T-helper 2 cell (primary cell): ENCODE results near the gene PCDH9.

Experiments
- DNase-seq, 5 experiments: peaks; one replicate each; pipeline versions ENCODE4 v3.0.0 to v3.0.0-alpha.2; 2012 to 2022

Gene PCDH9

DNA sequence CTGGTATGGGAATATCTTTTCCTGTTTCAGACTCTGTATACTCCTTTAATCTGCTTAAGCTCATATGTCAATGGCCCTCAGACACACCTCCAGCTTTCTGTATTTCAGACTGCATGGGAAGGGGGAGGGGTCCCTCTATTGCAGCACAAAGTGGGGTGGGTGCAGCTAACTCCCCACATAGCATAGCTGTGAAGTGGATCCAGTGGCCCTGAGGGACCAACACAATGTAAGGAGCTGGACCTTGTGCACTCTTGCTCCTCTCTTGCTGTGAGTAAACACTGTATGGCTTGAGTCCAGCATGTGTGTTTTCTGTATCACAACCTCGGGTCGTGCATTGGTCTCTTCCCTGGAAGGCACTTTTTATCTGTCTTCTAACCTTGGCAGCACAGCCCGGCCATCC is 669.9 kb downstream of the PCDH9 start:
- DNase-seq: no peak

DNA sequence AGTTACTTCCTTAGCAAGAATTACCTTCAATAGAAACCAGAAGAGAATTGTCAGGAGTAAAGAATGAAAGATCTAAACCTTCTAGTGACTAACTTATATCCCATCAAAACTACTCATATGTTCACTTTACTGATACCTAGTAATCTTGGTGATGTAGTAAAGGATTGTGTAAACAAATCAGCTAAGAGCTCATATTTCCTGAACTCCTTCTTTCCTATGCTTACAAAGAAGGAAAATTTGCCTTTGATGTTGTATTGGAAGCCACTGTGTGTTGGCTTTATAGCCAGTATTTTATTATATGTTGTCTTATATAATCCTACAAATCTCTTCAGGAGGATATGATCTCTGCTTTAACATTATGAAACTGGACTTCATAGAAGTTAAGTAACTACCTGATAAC is 671.0 kb downstream of the PCDH9 start:
- no peak for DNase-seq

DNA sequence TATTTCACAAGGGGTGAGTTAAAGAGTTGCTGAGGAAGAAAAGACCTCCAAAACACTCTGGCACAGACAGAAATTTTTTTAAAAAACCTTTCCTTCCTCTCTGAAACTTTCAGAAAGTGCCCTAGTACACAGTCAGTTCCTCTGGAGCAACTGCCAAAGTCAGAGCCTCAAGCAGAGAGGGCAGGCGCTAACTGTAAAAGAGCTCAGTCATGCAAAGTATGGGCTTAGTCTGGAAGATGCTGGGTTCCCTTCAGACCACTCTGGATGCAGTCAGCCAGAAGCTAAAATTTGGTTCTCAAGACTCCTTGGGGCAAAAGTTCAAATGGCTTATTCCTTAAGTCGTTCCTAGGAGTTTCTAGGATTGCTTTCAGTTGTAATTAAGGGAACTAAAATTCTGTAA is 671.6 kb downstream of the PCDH9 start:
- no peak for DNase-seq

DNA sequence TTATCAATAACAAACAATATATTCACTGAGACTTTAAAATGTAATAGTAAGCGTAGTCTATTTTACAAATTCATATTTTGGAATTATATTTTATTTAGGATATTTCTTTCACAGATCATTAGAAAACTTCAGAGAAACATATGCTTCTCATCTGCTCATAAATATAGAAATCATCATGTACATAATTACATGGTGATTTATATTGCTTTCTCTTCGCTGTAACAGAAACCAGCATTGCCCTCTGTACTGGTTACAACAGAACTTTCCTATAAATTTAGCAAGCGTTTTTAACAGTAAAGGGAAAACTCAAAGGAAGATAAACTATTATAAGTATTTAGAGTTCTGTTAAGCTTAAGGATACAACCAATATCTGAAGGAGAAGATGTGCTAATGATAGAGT is 672.8 kb downstream of the PCDH9 start:
- DNase-seq: no peak

DNA sequence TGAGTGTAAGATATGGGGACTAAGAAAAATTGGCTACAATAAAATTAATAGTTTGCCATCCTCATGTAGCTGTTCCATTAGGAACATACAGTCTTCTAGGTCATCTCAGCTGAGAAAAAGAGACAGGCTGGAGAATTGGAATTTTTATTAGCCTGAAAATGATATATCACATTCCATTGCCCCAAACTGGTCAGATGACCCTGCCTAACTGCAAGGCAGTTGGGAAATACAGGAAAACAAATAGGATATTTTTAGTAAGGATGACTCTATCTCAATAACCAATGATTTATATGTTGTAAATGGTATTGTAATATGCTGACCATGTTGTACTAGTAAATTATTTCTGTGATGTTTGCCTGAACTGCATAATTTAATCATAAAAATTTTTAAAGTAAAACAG is 673.8 kb downstream of the PCDH9 start:
- DNase-seq: no peak

DNA sequence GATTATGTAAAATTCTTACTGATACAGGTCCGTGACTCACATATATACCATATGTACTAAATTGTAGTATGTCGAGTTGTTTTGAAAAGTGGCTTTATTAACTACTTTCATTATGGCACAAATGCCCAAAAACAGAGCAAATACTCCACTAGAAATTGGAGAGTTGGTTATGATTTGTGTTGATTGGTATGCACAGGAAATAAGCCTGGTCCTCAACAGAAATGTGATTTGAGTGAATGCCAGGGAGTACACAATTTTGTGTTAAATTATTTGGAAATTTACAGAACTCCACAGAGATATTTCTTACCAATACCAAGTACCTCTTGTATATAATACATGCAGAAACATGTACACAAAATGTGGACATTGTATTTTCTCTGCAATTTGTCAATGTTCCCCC is 676.7 kb downstream of the PCDH9 start:
- DNase-seq: no peak

DNA sequence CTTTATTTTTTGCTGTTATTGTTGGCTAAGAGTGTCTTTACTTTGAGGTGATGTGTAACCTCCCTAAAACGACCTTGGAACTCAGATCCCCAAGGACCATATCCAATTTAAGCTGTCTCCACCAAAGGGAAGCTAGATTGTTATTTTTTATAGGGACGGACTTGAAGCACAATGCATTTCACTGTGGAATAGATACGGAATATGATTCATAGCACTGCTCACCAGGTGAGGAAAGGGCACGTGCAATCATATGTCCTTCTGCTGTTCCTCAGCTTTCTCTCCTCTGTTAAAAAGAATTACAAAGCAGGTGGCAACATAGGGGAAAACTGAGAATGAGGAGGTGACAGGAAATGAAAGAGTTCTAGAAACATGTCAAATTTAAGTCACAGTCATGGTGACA is 679.0 kb downstream of the PCDH9 start:
- no peak for DNase-seq

DNA sequence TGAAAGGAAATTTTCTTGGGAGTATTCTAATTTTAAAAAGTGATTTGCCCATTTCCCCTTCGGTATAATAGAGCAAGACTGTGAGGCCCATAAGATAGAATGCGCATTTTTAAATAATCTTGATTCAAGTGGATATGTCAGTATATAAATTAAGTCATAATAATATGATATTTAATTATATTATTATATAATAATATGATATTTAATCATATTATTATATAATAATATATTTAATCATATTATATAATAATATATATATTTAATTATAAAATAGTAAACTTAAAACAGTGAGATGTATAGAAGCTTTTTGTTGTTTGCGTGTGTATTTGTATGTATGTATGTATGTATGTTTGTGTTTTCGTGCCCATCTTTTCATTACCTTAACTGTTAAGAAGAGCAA is 682.5 kb downstream of the PCDH9 start:
- no peak for DNase-seq

DNA sequence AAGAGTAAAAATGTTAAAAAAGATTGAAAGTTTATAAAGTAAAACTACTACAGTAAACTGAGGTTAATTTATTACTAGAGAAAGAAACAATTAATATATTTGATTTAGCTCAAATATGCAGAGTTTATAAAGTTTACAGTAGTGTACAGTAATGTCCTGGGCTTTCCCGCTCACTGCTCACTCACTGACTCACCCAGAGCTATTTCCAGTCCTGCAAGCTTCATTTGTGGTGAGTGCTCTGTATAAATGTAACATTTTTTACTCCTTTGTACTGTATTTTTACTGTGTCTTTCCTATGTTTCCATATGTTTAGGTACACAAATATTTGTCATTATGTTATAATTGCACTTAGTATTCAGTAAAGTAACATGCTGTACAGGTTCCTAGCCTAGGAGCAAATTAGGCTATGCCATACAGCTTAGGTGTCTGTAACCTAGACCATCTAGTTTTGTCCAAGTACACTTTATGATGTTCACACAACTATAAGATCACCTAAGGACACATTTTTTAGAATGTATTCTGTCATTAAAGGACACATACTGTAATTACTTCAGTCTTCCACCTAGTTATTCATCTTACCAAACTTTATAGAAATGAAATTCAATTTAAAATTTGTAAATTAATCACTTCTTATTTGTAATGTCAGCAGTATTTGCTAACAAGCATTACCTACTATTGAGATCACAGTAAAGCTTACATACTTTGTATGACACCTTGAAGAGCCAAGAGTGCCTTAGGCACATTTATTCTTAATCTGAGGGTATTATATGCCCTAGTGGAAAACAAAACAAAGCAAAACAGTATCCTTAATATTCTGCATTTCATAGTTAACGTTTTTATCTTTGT is 683.4 kb downstream of the PCDH9 start:
- DNase-seq: no peak

DNA sequence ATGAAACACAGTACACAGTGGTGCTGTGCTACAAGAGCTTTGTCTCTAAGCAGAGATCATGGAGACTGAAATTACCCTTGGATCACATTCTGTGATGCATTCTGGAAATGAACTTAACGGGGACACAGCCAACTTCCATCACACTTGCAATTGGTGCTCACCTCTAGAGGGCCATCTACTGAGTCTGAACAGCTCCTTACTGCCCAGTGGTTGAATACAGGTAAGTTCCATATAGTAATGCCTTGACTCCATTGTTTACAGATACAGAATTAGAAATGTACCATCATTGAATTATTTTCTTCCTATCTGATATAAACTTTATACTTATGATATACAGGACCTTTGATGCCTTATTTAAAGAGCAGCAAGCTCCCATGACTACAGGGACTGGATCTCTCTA is 686.4 kb downstream of the PCDH9 start:
- no peak for DNase-seq

DNA sequence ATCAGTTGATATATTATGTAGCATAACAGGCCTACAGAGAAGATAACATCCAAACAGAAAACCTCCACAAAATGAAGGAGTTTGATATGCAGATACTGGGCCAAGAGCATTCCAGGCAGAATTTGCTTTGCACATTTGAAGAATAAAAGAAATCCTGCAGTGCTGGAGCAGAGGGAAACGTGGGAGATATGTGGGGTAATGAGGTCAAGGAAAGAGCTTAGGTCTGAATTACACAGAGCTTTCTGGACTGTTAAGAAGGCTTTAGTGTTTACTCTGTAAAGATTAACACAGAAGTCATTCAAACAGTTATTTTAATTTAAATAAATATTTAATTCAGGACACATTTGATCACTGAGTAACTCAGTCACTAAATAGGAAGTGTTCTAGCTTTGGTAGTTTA is 692.7 kb downstream of the PCDH9 start:
- DNase-seq: no peak

DNA sequence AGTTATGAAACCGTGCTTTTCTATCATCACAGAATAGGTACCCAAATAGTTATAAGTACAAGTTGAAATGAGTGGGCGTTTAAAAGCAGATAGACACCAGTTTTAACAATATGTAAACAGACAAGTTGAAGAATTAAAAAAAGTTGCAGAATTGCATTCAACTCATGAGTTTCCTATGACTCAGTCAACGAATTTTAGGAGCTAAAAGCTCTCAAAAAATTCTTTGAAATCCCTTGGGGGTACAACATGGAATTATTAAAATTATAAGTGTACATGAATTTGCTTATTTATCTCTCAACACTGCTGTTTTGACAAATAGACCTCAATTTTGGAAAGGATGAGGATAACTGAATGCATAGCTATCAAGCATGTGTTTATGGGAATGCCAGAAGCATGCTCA is 693.4 kb downstream of the PCDH9 start:
- DNase-seq: no peak

DNA sequence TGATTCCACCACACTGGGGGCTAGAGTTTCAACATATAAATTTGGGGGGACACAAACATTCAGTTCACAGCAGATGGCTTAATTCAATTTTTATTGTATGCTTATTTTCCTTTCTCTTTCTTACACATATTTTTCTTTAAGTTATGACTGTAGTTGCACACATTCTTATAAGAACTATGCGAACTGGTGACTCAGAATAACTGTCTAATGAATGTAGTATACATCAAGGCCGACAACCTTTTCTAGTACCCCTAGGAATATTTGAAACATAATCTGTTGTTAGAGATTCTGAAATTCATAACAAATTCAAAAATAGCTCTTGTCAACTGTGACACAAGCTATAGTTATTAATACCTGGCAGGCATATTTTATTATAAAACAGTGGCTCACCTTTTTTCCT is 695.6 kb downstream of the PCDH9 start:
- no peak for DNase-seq

DNA sequence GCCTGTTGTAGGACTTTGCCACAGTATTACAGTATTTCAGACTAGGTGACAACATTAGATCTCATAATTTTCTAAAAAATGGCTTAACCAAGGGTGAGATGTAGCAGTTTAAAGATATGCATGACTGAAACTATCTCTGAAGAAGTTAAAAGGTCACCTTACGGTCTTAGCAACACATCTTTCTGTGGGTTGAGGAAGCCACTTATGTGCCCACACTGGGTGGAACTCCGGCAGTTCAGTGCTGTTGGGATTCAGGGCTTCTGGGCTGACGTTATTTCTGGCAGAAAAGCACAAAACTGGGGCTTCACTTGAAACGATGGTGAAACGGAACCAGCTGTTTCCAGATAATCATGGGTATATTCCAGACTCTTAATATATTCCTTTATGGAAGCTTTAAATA is 697.3 kb downstream of the PCDH9 start:
- no peak for DNase-seq

DNA sequence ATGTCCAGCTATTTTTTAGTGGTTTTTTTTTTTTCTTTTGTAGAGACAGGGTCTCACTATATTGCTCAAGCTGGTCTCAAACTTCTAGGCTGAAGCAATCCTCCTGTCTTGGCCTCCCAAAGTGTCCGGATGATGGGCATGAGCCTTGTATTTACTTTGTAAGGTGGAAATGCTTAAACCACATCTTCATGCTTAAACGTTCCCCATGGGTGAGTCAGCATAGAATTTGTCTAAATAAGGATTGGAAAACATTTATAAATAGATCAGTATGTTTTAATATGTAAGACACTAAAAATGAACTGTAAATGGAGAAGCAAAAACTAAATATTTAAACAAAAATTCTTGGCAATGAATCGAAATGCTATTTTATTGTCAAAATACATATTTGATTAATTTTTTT is 698.0 kb downstream of the PCDH9 start:
- DNase-seq: no peak

DNA sequence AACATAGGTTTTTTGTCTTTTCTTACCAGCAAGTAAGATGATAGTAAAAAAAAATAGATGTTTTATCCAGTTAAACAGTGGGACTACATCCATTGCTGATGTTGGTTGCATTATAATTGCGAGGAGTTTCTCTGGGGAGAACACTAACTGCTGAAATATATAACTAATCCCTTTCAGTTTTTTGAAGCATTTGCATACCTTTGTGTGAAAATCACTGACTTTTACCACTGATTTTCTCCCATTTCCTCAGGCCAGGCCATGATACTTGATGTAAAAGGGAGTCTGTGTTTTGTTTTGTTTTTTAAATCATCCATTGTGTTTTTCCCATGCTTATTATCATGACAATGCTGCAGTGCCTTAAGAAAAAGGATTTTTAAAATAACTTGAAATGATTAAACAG is 699.5 kb downstream of the PCDH9 start:
- no peak for DNase-seq

DNA sequence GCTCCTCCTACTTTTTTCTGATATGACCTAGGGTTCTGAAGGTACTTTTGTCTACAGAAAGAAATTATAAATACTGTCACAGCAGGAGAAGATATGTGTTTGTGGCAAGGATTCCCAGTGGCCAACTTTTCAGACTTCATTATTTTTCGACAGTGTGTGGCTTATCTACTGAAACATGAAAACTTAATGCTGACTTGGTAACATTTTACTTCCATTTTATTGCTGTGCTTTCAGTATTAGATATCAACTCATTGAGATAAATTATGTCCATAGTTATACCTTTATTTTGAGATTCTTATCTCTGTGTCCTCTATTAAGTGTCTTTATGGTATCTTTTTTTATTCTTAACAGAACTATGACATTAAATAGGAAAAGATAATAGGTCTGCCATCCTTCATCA is 700.0 kb downstream of the PCDH9 start:
- DNase-seq: no peak

DNA sequence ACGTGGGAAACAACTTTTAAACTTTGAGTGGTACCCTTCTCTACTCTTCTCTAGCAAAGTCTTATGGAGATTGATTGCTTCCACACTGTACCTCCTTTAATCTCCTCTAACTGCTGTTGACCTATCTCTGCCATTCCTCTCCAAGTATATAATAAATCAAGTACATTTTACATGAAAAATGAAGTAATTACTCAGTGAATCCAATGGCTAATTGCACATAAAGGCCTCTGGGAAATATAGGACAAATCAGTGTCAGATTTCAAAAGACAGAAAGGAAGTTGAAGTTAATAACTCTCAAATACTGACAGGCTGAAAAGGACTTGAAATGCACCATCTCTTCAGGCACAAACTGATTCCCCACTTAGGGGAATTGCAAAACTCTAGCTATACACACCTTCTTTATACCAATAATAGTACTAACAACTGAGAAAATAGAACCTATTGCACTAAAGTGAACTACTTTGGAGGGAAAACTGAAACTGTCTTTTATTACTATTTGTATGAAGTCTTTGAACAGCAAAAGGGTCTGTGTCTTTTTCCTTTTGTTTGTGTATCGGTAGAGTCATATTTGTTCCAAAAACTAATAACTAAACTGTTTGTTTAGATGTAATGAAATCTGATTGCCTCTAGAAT is 701.1 kb downstream of the PCDH9 start:
- DNase-seq: no peak

DNA sequence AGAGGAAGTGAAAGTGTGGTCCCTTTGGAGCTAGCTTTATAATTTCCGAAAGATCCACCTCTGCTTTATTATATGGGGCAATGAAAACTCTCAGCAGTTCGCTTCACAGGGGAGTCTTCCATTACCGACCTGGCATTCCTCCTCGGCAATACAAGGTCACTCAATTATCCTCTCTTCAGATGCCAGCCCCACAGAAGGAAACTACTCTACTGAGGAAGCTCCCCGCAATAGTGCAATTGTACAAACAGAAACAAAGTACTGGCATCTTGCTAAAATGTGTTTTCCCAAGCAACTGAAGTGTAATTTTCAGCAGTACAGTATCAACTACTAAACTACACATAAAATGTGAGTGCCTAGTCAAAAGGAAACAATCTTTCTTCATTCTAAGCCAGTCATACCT is 702.0 kb downstream of the PCDH9 start:
- no peak for DNase-seq

DNA sequence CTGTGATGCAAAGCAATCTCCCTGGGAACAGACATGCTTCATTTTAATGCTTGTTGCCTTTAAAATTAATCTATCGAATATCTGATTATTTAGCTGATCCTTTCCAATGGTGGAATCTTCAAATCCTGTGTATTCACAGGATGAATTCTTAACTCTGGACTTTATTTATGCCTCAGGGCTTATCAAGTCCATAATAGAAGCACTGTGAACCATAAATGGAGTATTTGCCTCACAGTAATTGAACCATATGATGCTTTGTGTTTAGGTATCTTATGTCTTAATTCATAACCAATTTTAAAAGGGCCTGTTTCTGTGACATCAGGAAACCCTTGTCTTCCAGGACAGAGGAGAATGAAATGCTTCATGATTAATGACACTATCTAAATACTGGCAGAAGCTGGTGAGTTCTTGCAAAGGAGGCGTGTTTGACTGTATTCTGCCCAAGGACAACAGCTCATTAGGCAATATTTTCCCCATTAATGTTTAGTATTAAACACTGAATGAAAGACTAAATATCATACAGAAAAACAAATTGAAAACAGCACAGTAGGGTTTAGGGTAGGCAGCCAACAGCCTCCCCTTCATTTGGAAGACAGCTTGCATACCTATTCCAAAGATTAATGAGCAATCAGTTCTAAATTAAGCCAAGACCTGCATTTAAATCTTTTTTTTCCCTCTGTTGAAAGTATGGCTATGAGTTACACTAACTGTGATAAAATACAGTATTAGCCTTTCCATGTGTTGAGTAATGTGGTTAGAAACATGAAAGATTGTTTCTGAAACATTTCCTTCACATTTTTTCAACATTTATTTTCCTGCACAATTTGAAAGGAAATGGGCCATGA is 709.4 kb downstream of the PCDH9 start:
- DNase-seq: no peak

DNA sequence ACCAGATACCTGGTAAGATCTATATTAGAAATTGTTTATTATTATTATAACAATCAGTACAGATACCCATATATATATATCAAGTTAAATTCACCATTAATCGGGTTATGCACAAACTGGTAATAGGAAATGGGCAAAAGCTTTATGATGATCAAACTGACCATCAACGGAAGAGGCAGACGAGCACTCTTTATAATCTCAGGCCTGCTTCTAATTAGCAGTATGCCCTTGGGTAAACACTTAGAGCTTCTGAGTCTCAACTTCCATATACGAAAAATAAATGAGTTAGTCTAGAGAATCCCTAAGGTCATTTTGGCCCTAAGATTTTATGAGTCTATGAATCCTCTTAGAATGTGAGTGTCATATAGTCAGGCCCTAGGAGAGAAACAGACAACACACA is 710.9 kb downstream of the PCDH9 start:
- DNase-seq: no peak

DNA sequence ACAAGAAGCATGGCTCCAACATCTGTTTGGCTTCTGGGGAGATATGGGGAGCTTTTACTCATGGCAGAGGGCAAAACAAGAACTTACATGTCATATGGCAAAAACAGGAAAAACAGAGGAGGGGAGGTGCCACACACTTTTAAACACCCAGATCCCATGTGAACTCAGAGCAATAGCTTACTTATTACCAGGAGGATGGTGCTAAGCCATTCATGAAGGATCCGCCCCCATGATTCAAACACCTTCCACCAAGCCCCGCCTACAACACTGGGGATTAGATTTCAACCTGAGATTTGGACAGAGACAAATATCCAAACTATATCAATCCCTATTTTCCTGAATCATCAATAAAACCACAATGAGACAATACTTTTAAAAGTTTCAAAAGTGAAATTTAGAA is 712.1 kb downstream of the PCDH9 start:
- no peak for DNase-seq

DNA sequence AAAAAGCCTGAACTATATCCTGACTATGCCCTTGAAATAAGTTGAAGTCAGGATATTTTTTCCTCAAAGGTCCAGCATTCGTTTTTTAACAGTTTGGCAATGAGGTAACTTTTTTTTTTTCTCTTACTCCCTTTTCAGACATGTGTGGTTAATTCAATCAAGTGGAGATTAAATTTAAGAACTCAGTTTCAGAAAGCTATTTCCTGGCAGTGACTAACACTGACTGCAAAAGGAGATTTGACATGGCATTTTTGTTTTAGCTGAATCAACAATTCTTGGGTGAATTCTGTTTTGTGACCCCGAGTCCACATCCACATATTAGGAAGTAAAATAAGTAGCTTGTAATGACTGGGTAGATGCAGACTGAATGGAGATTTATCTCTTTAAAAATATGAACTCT is 716.4 kb downstream of the PCDH9 start:
- DNase-seq: no peak

DNA sequence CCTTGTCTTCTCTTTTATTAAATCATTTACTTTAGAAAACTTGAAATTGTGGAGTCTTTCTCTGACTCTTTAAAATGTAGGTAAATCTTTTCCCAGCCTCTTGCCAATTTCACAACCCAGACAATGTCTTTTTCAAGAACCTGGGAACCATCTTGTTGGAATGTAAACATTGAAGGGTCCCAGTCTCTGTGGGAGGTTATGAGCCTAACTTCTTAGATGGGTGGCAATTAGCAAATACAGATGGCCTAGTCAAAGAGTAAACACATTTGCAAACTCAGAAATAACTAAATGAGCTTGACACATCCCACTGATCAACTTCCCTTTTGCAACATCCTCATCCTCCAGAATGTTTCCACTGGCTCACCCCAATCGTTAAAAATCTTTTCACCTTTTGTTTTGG is 721.0 kb downstream of the PCDH9 start:
- DNase-seq: no peak
